OCI-LY3 (cell line): ENCODE measurements around the gene HPS6.

Experiments
- H2AFZ ChIP-seq: fragments of 200-600, 300-600 bp; shearing (Covaris generic); 2 replicates; pipeline ENCODE4 v1.6.0; 2014; ENCODE audit warnings: antibody characterized with exemption, low read depth, low read length
- H3K27ac ChIP-seq: fragments of 200-600, 300-600 bp; sonication (generic); 2 replicates; pipeline ENCODE4 v1.5.1; 2014; ENCODE audit warnings: mild to moderate bottlenecking, low read length, moderate library complexity, mixed read lengths
- H3K27me3 ChIP-seq: fragments of 200-600, 300-600 bp; sonication (generic); 2 replicates; pipeline ENCODE4 v1.6.1; 2014; ENCODE audit warnings: low read depth, low read length, mixed read lengths
- H3K36me3 ChIP-seq: fragments of 200-600, 300-600 bp; sonication (generic); replicated peaks from 2 replicates; pipeline ENCODE3; 2014; ENCODE audit warnings: low read depth, low read length, mixed read lengths
- H3K4me1 ChIP-seq: fragments of 300-600, 200-600 bp; sonication (generic); 2 replicates; pipeline ENCODE4 v1.6.1; 2014; ENCODE audit warnings: low read length, mixed read lengths
- H3K4me2 ChIP-seq: fragments of 200-600, 300-600 bp; sonication (generic); 2 replicates; pipeline ENCODE4 v1.6.1; 2014; ENCODE audit warnings: low read length, mixed read lengths
- H3K4me3 ChIP-seq: fragments of 300-600, 200-600 bp; sonication (generic); 2 replicates; pipeline ENCODE4 v1.5.1; 2014; ENCODE audit warnings: antibody characterized with exemption, mild to moderate bottlenecking, low read length, moderate library complexity
- H3K79me2 ChIP-seq: fragments of 300-600, 200-600 bp; shearing (Covaris generic); 2 replicates; pipeline ENCODE4 v1.6.1; 2014; ENCODE audit warnings: mild to moderate bottlenecking, low read length, mixed read lengths
- H3K9ac ChIP-seq: fragments of 300-600, 200-600 bp; shearing (Covaris generic); 2 replicates; pipeline ENCODE4 v1.6.0; 2014; ENCODE audit warnings: mild to moderate bottlenecking, low read length, moderate library complexity
- H3K9me3 ChIP-seq: fragments of 200-600, 300-600 bp; shearing (Covaris generic); 2 replicates; pipeline ENCODE4 v1.6.1; 2014; ENCODE audit warnings: low read length, mixed read lengths; ENCODE audit not compliant: insufficient read depth
- H4K20me1 ChIP-seq: fragments of 200-600, 300-600 bp; sonication (generic); 2 replicates; pipeline ENCODE4 v1.6.1; 2016; ENCODE audit warnings: low read length, mixed read lengths; ENCODE audit not compliant: insufficient read depth
- EZH2phosphoT487 ChIP-seq: fragments of 200-600 bp; shearing (Covaris generic); IDR thresholded peaks from 2 replicates; pipeline ENCODE4 v1.6.1; 2018; ENCODE audit warnings: antibody characterized with exemption, mixed run types, low read depth
- TF ChIP-seq, protein P1 (sequence below): fragments of 200-600, 300-600 bp; sonication (generic); IDR thresholded peaks from 2 replicates; pipeline ENCODE4 v1.5.1; 2014; ENCODE audit warnings: antibody characterized with exemption, low read length, low read depth

HPS6 gene

DNA sequence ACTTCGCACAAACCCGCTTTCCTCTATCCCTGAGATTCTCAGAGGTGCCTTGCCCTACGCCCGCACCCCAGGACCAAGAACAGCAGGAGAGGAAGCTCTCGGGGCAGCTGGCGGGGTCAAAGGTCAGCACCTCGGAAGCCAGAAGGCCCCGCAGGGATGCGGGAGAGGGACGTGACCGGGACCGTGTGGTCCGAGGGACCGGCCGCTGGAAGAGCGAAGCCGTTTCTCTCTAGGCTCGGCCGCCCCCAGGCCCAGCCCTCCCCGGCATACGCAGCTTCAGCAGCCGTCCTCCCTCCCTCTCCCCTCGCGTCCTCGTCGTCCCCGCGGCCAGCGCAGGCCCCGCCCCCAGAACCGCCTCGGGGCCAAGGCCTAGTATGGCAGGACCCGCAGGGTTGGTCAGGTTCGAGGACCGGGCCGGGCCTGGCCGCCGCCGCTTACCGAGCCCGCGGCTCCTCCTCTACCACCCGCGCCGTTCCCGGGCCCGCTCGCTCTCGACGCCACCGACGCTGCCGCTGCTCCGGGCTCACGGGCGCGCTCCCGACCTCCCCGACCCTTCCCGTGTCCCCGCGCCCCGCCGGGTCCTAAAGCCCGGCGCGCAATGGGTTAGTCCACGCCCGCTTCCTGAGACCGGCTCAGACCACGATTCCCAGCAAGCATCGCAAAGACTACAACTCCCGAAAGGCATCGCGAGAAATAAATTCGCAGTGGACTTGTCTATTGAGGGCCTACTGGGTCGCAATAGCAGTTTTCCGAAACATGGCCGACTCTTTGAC, 9.3 kb upstream of the HPS6 start, which contains the start of gene ARMH3:
Gene ARMH3 (minus strand): TSS at position 527 of the 773 bp plus-strand sequence. CDS start 16,059 bp downstream, outside the sequence.
- H3K9me3 ChIP-seq, result no peaks in the 10 kb centered on the region
- peak within 1 kb of the TSS; percentile 92 for H3K4me2 ChIP-seq
- peak within 1 kb of the TSS; percentile 94 for H2AFZ ChIP-seq
- TF ChIP-seq, protein P1, sequence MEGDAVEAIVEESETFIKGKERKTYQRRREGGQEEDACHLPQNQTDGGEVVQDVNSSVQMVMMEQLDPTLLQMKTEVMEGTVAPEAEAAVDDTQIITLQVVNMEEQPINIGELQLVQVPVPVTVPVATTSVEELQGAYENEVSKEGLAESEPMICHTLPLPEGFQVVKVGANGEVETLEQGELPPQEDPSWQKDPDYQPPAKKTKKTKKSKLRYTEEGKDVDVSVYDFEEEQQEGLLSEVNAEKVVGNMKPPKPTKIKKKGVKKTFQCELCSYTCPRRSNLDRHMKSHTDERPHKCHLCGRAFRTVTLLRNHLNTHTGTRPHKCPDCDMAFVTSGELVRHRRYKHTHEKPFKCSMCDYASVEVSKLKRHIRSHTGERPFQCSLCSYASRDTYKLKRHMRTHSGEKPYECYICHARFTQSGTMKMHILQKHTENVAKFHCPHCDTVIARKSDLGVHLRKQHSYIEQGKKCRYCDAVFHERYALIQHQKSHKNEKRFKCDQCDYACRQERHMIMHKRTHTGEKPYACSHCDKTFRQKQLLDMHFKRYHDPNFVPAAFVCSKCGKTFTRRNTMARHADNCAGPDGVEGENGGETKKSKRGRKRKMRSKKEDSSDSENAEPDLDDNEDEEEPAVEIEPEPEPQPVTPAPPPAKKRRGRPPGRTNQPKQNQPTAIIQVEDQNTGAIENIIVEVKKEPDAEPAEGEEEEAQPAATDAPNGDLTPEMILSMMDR, result no peak
- no peak for TF ChIP-seq EZH2phosphoT487
- peaks cover 4% of the 10 kb centered on the region for H3K36me3 ChIP-seq
- H3K9ac ChIP-seq, result peak within 1 kb of the TSS; percentile 85
- no peaks in the 10 kb centered on the region for H3K27me3 ChIP-seq
- peak within 1 kb of the TSS; percentile 65 for H3K27ac ChIP-seq
- H3K79me2 ChIP-seq, result peaks cover 37% of the 10 kb centered on the region
- peak within 1 kb of the TSS; percentile 98 for H3K4me3 ChIP-seq
- H4K20me1 ChIP-seq, result no peaks in the 10 kb centered on the region
- peaks cover 9% of the 10 kb centered on the region; the same call in 1 of the 2 replicates for H3K4me1 ChIP-seq

DNA sequence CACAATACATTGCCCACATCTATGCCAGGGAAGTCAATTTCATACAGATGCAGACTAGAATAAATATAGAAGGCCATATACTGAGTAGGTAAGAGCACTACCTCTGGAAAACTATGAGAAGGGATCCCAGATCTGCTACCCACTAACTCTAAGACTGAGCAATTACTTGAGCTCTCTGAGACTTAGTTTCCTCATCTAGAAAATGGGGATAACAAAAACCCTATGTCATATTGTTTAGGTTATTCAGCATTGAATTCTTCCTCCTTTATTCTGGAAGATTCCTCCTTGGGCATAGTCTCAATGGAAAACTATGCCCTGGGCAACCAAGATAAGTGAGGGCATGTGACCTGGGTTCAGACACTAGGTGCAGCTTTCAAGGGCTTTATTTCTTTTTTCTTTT, 5.2 kb upstream of the HPS6 start:
- no peaks in the 10 kb centered on the region for H4K20me1 ChIP-seq
- TF ChIP-seq EZH2phosphoT487, result no peak
- TF ChIP-seq, protein P1, result no peak
- H3K4me1 ChIP-seq, result peaks cover 10% of the 10 kb centered on the region
- no peak overlapping the region for H3K9ac ChIP-seq
- peaks cover 8% of the 10 kb centered on the region for H3K79me2 ChIP-seq
- no peak overlapping the region for H2AFZ ChIP-seq
- no peak overlapping the region for H3K4me2 ChIP-seq
- H3K9me3 ChIP-seq, result no peaks in the 10 kb centered on the region
- H3K27ac ChIP-seq, result no peak overlapping the region
- H3K36me3 ChIP-seq, result no peaks in the 10 kb centered on the region
- H3K4me3 ChIP-seq, result no peak overlapping the region
- no peaks in the 10 kb centered on the region for H3K27me3 ChIP-seq

DNA sequence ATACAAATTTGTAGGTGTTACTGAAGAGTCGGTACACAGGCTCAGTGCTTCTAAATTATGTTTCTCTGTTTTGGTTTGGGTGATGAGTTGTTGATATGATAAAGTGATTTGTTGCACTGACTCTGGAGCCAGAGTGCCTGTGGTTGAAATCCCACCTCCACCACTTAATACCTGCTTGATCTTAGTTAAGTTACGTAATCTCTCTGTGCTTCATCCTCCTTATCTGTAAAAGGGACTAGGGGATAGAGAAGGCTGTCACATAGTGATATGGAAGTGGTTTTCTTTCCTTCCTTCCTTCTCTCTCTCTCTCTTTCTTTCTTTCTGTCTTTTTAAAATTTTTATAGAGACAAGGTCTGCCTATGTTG, 664 bp upstream of the HPS6 start:
- Histone ChIP-seq H2AFZ (peak overlapping the region; percentile 94), H3K36me3 (no peaks in the 10 kb centered on the region), H4K20me1 (no peaks in the 10 kb centered on the region), H3K27ac (no peak overlapping the region), H3K4me1 (peaks cover 13% of the 10 kb centered on the region), H3K4me3 (peak overlapping the region; percentile 79), H3K79me2 (peaks cover 16% of the 10 kb centered on the region), H3K4me2 (peak overlapping the region; percentile 97), H3K9me3 (no peaks in the 10 kb centered on the region), H3K27me3 (no peaks in the 10 kb centered on the region), H3K9ac (peak overlapping the region; percentile 76)
- TF ChIP-seq, protein P1, result no peak
- TF ChIP-seq EZH2phosphoT487, result no peak

DNA sequence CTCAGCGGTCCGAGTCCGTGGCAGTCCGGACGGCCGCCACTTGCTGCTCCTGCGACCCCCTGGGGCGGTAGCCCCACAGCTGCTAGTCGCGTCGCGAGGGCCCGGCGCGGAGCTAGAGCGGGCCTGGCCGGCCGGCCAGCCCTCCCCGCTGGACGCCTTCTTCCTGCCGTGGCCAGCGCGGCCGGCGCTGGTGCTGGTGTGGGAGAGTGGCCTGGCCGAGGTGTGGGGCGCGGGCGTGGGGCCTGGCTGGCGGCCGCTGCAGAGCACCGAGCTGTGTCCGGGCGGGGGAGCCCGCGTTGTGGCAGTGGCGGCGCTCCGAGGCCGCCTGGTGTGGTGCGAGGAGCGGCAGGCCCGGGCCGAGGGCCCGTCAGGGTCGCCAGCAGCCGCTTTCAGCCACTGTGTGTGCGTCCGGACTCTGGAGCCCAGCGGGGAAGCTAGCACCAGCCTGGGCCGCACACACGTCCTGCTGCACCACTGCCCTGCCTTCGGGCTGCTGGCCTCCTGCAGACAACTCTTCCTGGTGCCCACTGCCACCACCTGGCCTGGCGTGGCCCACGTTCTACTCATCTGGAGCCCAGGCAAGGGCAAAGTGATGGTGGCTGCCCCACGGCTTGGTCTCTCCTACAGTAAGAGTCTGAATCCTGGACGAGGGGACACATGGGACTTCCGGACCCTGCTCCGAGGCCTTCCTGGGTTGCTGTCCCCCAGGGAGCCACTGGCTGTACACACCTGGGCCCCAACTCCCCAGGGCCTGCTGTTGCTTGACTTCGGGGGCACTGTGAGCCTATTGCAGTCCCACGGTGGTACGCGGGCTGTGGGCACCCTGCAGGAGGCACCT, 631 bp downstream of the HPS6 start:
- Histone ChIP-seq H3K79me2 (peaks cover 16% of the 10 kb centered on the region), H3K36me3 (no peaks in the 10 kb centered on the region), H3K4me1 (peaks cover 13% of the 10 kb centered on the region), H3K9me3 (no peaks in the 10 kb centered on the region), H2AFZ (peak overlapping the region; percentile 10), H3K27me3 (no peaks in the 10 kb centered on the region), H4K20me1 (no peaks in the 10 kb centered on the region), H3K4me2 (peak overlapping the region; percentile 97), H3K9ac (peak overlapping the region; percentile 65), H3K27ac (peak overlapping the region; percentile 4; the same call in 1 of the 2 replicates), H3K4me3 (peak overlapping the region; percentile 79)
- no peak for TF ChIP-seq EZH2phosphoT487
- TF ChIP-seq, protein P1, result no peak
